AG04449 (cell line): Measurements from ENCODE around the gene EMD.

Experiments
- CTCF ChIA-PET: fragments of 350-600 bp; formaldehyde crosslinking; extraction: SDS; loops from one replicate; lab custom pipeline; 2021; ENCODE audit warnings: antibody characterized with exemption; lab: Yijun Ruan, JAX
- POLR2A ChIA-PET: fragments of 400-600, 350-600 bp; formaldehyde crosslinking; extraction: SDS; loops from one replicate; lab custom pipeline; 2020; ENCODE audit warnings: antibody characterized with exemption, inconsistent platforms; lab: Yijun Ruan, JAX
- DNase-seq: peaks from one replicate; pipeline ENCODE4 v3.0.0-alpha.2; 2010; ENCODE audit warnings: low read depth, low spot score
- H3K4me3 ChIP-seq: 2 replicates; pipeline ENCODE4 v1.5.1; 2011; ENCODE audit warnings: low read depth, mild to moderate bottlenecking, control low read depth, low read length
- CTCF ChIP-seq: IDR thresholded peaks from one replicate; pipeline ENCODE4 v1.5.1; 2011; ENCODE audit warnings: mild to moderate bottlenecking, moderate library complexity, low read length, control low read depth, inconsistent platforms; ENCODE audit not compliant: insufficient read depth; ENCODE audit errors: missing control alignments

Gene EMD

DNA sequence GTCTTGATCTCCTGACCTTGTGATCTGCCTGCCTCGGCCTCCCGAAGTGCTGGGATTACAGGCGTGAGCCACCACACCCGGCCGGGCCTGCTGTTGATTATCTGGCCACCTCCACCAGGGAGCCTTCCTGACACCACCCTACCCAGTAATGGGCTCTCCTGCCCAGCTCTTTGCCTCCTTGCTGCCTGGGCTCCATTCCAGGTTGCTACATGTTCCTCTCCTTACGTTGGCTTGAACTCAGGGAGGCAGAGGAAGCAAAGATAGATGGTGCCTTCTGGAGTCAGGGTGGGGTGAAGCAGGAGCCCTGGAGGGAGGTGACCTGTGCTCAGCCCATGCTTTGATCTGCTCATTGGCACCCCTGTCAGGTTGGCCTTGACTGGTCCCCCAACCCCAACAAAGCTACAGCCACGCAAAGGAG lies 31.0 kb upstream of the EMD start:
- POLR2A ChIA-PET, result no interaction called here
- no peak for DNase-seq
- H3K4me3 ChIP-seq, result no peak overlapping the region
- CTCF ChIA-PET, result no interaction called here
- no peak for TF ChIP-seq CTCF

GRCh38 chrX:154348646-154349358 lies 30.3 kb upstream of the EMD start:
- no peak for DNase-seq
- ChIA-PET POLR2A (interaction anchor here (0.9 to 1.2 kb wide), 2 partner anchors 12 to 30 kb away, joined by 3 to 4 read pairs; partner anchors contain the start of gene EMD), CTCF (no interaction called here)
- H3K4me3 ChIP-seq, result no peak overlapping the region
- no peak for TF ChIP-seq CTCF

- no peak for DNase-seq
- CTCF ChIA-PET, result no interaction called here
- no peak for TF ChIP-seq CTCF
- POLR2A ChIA-PET, result interaction anchor here (0.9 to 1.2 kb wide), 2 partner anchors 11 to 30 kb away, joined by 3 to 4 read pairs; partner anchors contain the start of gene EMD
- H3K4me3 ChIP-seq, result no peak overlapping the region
Measured at GRCh38 chrX:154349359-154349935, 29.6 kb upstream of the EMD start.

DNA sequence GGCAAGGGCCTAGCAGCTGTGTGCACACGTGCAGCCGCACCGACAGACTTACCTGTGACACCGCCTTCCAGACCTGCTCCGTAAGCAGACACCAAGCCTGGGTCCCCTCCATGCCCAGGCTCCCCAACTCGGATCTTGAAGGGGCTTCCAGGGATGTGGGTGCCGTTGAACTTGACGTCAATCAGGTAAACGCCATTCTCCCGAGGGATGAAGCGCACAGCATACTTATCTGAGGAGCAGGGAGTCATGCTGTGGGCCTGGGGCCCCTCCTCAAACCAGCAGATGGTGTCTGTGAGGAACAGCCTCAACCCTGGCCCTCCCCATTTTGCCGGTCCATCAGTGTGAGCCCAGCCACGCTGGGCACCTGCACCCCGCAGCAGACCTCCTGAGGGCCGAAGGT lies 29.1 kb upstream of the EMD start:
- CTCF ChIA-PET, result no interaction called here
- TF ChIP-seq CTCF, result no peak
- no peak overlapping the region for H3K4me3 ChIP-seq
- POLR2A ChIA-PET, result interaction anchor here (0.9 kb wide), 1 partner anchor 10 kb away, joined by 3 read pairs; no protein-coding TSS in a partner anchor
- no peak for DNase-seq

DNA sequence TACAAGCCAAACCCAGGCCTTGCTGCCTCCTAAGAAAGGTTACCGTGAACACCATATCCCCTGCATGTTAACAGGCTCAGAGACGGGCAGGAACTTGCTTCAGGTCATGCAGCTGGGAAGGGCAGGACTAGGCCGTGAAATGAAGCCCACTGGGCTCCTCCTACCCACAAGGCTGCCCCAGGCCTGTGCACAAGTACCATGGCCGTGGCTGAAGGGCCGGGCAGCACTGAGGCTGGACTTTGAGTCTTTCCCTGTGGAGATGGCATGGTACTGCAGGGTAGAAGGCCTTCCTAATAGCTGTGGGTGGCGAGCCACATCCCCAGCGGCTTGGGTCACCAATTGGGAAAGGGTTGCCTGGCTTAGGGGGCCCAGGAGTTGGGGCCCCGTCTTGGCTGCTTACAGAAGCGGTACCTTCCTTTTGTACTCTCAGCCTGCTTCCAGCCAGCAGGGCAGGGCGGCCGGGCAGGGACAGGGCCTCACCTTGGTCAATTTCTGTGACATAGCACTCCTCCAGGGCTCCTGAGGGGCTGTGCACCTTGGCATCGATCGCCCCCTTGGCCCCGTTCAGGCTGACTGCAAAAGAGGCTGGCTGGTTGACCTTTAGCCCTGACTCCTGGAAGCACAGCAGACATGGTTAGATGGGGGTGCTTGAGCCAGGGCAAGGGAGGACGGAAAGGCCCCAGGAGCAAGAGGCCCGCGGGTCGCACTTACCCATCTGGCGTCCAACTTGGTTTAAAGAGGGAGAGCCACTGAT lies 28.5 kb upstream of the EMD start:
- CTCF ChIA-PET, result no interaction called here
- no peak overlapping the region for H3K4me3 ChIP-seq
- no peak for DNase-seq
- POLR2A ChIA-PET, result no interaction called here
- no peak for TF ChIP-seq CTCF
